ENCODE data around the gene CYP4V2.

Gene CYP4V2

DNA sequence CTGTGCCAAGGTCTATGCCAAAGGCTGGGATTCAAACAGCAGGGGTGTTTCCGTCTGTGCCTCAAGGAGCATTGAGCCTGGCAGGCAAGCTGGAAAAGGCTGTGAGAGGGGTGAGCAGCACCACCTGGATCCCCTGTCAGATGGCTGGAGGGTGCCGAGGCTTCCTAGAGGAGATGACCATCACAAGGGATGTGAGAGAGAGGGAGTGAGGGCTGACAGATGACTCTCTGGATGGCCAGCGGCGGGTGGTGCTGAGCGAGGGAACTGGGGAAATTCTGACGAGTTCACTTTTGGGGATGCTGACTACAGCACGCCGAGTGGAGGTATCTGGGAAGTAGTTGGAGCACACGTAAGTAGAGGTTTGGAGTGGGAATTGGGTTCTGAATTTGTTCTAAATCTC lies 22.6 kb upstream of the CYP4V2 start:
- Mint-ChIP-seq H3K36me3 (no peaks in the 10 kb centered on the region), H3K4me1 (no peaks in the 10 kb centered on the region), H3K9me3 (no peaks in the 10 kb centered on the region), H3K4me3 (no peak overlapping the region), H3K27ac (no peak overlapping the region)
- ATAC-seq: no peak
- DNase-seq (ENCODE audit: low spot score in 2 of 2): no peak

DNA sequence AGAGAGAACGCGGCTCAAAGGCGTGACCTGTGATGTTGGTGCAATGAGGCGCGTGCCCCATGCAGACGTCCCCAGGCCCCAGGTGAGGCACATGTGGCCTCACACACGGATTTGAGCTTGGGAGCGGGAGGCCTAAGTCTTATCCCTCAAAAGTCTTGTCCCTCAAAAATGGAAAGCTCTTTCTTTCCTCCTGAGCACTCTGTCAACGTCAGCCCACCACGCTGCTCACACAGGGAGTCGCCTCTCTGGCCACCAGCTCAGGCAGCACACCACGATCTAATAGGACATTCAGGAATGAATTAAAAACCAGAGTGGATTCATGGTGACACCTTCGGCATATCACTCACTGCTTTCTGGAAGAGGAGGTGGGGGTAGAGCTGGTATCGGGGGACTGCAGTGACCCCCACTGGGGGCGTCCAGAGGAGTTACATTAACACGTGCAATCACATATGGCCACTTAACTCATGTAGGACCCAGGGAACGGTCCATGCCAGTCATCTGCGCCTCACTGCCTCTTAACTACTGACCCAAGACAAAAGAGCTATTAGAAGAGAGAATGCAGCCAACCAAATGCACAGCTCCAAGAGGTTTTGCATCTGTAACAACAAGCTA lies 21.9 kb upstream of the CYP4V2 start:
- no peak for ATAC-seq

DNA sequence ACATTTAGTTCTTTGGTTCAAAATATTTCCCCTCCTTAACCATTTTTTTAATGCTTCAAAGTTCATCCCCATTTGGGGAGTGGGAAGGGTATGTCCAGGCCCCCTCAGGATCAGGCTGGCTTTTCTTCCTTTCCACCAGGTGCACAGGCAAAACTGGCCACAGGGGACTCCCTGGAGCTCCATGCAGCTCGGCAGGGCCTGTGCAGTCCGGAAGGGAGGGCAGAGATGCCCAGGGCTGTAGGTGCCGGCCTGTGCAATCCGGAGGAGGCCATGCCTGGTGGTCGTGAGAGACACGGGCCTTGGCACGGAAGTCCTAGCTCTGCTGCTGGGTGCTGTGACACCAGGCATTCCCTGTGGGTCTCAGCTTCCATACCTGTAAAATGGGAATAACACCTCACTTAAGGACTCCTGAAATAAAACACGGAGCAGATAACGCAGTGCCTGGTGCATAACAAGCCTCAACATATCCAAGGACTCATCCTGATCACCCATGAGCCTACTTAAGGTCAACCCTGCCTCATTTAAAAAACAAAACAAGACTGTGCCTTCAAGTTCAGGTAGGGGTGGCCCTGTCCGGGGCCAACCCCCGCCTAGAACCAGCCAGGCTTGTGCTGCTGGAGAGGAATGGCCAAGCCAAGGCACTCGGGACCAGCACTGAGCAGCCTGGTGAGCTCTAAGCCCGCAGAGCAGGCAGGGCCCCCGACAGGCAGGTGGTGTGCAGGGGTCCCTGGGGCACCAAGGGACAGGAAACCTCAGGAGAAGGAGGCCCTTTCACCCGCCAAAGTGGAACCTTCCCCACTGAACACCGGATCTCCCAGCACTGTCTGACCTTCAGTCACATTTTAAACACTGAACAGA lies 21.2 kb upstream of the CYP4V2 start:
- DNase-seq (ENCODE audit: low spot score in 2 of 2) (no peak), ATAC-seq (no peak)
- Mint-ChIP-seq H3K36me3 (no peaks in the 10 kb centered on the region), H3K9me3 (no peaks in the 10 kb centered on the region), H3K4me3 (no peak overlapping the region), H3K4me1 (no peaks in the 10 kb centered on the region), H3K27ac (no peak overlapping the region)

More for the DNA sequence above, 21.9 kb upstream of the CYP4V2 start:
- Mint-ChIP-seq H3K9me3 (no peaks in the 10 kb centered on the region), H3K36me3 (no peaks in the 10 kb centered on the region), H3K27ac (no peak overlapping the region), H3K4me1 (no peaks in the 10 kb centered on the region), H3K4me3 (no peak overlapping the region)
- DNase-seq (ENCODE audit: low spot score in 2 of 2): no peak

DNA sequence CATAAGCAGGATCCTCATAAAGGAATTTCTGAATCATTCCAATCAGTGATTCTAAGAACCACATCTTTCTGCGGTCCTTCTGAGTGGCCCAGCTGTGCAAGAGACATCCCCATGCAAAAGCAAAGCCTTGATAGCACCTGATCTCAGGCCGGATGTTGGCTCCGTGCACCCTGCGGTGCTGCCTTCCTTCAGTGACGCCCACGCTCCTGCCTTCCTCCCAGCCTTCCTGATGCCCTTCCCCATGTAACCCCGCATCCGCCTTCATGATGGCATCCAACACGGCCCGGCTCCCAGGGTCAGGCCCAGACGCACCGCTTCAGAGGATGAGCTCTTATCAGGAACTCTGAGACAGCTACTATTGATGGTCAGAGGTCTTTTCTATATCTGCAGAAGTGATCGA lies 20.4 kb upstream of the CYP4V2 start:
- ATAC-seq (no peak), DNase-seq (ENCODE audit: low spot score in 2 of 2) (no peak)
- Mint-ChIP-seq H3K9me3 (no peaks in the 10 kb centered on the region), H3K4me1 (no peaks in the 10 kb centered on the region), H3K4me3 (no peak overlapping the region), H3K36me3 (no peaks in the 10 kb centered on the region), H3K27ac (no peak overlapping the region)

DNA sequence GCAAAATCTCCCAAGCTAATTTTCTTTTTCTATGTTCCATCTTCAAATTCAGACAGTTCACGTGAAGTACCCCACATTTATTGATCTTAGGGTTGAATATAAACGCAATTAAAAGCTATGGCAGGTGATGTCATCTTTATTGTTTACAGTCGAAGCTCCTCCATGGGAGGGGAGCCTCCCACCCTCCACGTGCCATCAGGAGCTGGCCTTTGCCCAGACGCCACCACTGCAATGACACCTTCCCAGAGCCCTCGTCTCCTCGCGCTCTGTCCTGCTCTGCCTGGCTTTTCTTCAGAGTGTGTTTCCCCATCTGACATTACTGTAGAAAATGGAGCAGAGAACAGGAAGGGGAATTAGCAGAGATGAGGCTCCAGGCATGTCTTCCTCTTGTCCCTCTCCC lies 18.8 kb upstream of the CYP4V2 start:
- no peak overlapping the region for H3K4me3 Mint-ChIP-seq
- no peaks in the 10 kb centered on the region for H3K9me3 Mint-ChIP-seq
- no peak overlapping the region for H3K27ac Mint-ChIP-seq
- H3K4me1 Mint-ChIP-seq: no peaks in the 10 kb centered on the region
- ATAC-seq (no peak), DNase-seq (ENCODE audit: low spot score in 2 of 2) (no peak)
- H3K36me3 Mint-ChIP-seq: no peaks in the 10 kb centered on the region

DNA sequence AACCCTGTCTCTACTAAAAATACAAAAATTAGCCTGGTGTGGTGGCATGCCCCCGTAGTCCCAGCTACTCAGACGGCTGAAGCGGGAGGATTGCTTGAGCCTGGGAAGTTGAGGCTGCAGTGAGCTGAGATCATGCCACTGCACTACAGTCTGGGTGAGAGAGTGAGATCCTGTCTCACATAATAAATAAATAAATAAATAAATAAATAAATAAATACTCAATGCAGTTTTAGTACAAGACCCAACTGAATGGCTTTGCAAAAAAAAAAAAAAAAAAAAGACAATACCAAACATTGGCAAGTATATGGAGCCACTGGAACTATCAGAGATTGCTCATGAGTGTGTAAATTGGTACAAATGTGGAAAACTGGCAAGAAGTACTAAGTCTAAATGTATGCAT lies 3.3 kb upstream of the CYP4V2 start:
- no peaks in the 10 kb centered on the region for H3K9me3 Mint-ChIP-seq
- no peak for ATAC-seq
- no peaks in the 10 kb centered on the region for H3K4me1 Mint-ChIP-seq
- H3K27ac Mint-ChIP-seq: no peak overlapping the region
- H3K36me3 Mint-ChIP-seq: peaks cover 10% of the 10 kb centered on the region
- H3K4me3 Mint-ChIP-seq: no peak overlapping the region
- no peak for DNase-seq (ENCODE audit: low spot score in 2 of 2)

DNA sequence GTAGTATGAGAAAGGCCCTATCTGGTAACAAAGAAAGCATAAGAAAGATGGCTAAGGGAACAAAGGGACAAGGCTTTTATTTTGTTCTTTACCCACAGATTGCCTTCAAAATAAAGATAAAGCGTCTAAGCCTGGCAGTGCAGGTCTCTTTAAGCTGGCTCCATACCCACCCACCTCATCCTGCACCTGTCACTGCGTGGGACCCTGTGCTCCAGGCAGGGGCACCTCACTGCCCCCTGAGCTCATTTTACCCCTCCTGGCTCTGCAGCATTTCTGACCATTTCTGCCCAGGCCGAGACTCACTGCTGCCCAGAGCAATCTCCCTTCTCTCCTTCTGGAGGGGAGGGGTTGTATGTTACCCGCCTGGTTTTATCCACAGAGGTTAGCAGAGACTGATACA lies 1.7 kb upstream of the CYP4V2 start:
- Mint-ChIP-seq H3K27ac (peak overlapping the region; percentile 95), H3K36me3 (peaks cover 10% of the 10 kb centered on the region), H3K4me1 (no peaks in the 10 kb centered on the region), H3K4me3 (peak overlapping the region; percentile 91), H3K9me3 (no peaks in the 10 kb centered on the region)
- no peak for DNase-seq (ENCODE audit: low spot score in 2 of 2)
- ATAC-seq: no peak

DNA sequence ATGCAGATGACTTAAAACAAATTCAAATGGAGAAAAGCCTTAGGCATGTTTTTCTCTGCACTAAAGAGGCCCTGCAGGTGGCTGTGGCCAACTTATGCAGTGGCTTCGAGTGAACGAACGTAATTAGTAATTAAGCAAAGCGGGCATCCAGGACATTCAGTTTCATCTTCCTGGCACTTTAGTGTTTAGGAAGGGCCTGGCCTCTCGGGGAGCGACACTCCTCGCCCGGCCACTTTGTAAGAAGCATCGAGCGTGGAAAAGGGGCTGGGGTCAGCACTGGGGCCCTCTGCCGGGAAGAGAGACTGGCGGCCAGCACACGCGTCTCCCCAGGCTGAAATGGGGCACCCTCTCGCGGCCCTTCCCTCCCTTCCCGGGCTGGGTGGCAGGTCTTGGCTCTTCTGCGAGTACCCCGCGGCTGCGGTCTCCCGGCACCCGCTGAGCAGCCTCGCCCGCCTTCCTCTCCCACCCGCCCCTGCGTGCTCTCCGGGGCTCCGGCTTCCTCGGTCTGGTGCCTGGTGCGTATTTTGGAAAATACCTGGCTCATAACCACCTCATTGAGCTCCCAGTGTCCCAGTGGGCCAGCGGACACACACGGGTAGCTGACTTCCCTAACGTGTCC lies 677 bp upstream of the CYP4V2 start:
- Mint-ChIP-seq H3K27ac (peak overlapping the region; percentile 95), H3K4me1 (peaks cover 2% of the 10 kb centered on the region), H3K9me3 (no peaks in the 10 kb centered on the region), H3K36me3 (peaks cover 10% of the 10 kb centered on the region), H3K4me3 (peak overlapping the region; percentile 91)
- ATAC-seq (peak; percentile 53), DNase-seq (ENCODE audit: low spot score in 2 of 2) (peak; percentile 18 to 72)

DNA sequence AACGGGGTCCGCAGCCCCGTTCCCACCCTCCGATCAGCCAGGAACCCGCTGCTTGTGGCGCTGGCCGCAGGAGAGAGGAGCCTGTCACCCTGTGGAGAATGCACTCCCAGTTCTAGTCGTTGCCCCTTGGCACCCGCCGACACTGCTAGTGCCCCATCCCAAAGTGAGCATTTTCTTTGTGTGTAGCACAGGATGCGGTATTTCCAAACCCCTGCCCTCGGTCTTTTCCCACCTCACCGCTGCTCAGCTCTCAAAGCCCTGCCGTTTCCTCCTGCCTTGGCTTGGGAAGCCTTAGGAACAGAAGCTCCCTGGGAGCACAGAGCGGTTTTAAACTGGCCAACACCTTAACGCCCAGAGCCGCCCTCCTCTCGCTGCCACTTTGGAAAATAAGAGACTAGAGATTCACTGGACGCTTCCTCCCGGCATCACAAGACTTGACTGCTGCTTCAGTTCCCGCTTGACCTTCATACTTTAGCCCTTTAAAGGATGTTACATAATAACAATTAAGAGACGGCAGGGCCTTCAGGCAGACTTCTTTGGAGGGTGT lies 772 bp downstream of the CYP4V2 start:
- H3K9me3 Mint-ChIP-seq: no peaks in the 10 kb centered on the region
- H3K27ac Mint-ChIP-seq: peak overlapping the region; percentile 95
- ATAC-seq (peak; percentile 12), DNase-seq (ENCODE audit: low spot score in 2 of 2) (peak in 1 of 2 donors; percentile 36)
- H3K4me3 Mint-ChIP-seq: peak overlapping the region; percentile 91
- H3K4me1 Mint-ChIP-seq: peaks cover 12% of the 10 kb centered on the region
- H3K36me3 Mint-ChIP-seq: peaks cover 21% of the 10 kb centered on the region

DNA sequence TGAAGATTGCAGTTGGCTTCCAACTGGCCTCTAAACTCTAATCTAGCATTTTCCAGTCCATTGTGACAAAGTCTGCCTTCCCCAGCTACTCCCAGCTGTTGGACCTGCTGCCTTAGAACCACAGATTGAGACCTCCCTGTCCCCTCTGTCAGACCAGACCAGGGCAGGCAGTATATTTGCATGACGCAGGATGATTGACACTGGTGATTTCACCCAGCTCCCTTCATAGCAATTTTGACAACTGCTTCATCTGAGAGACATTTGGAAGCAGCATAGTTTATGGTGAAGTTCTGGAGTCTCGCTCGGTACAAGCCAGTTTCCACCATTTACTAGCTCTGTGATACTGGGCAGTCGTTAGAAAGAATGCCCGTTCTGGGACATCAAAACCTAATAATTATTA lies 2.5 kb downstream of the CYP4V2 start:
- H3K27ac Mint-ChIP-seq: peak overlapping the region; percentile 95
- H3K4me3 Mint-ChIP-seq: no peak overlapping the region
- no peak for DNase-seq (ENCODE audit: low spot score in 2 of 2)
- H3K9me3 Mint-ChIP-seq: no peaks in the 10 kb centered on the region
- ATAC-seq: no peak
- H3K36me3 Mint-ChIP-seq: peaks cover 25% of the 10 kb centered on the region
- peaks cover 15% of the 10 kb centered on the region for H3K4me1 Mint-ChIP-seq

DNA sequence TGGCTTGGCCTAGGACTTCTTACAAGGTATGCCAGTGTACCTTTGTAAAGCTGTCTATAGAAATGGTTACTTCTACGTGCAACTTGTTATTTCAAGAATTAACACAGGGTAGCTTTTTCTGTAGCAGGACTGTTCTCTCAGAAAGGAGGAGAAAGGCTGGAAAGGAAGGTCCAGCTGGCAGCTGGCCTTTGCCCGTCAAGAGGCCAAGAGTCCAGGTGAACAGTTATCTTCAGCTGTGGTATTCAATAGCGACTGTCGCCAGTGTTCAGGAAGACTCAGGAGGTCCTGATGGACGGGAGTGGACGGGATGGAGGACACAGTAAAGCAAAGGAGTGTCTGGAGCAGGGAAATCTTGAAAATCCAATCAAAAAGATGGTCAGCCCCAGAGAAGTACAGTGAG lies 4.7 kb downstream of the CYP4V2 start:
- no peak for ATAC-seq
- DNase-seq (ENCODE audit: low spot score in 2 of 2): no peak
- Mint-ChIP-seq H3K4me3 (no peak overlapping the region), H3K4me1 (peaks cover 15% of the 10 kb centered on the region), H3K9me3 (no peaks in the 10 kb centered on the region), H3K36me3 (peaks cover 25% of the 10 kb centered on the region), H3K27ac (peak overlapping the region; percentile 56)

DNA sequence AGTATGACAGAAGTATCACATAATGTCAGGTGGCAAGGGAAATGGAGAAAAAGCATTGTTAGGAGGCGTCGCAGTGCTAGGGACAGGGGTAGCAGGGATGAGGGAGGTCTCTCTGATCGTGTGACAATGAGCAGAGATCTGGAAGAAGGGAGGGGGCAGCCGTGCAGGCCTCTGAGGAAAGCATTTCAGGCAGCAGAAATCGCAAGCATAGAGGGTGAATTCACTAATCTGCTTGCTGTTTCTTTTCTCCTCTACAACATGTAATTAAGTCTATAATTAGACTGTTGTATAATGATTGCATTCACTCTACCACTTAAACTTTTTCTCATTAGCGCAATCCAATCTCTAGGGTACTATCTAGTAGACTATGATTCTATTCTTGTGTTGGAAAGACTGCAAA lies 9.1 kb downstream of the CYP4V2 start:
- no peaks in the 10 kb centered on the region for H3K9me3 Mint-ChIP-seq
- H3K4me3 Mint-ChIP-seq: no peak overlapping the region
- DNase-seq (ENCODE audit: low spot score in 2 of 2) (no peak), ATAC-seq (no peak)
- no peak overlapping the region for H3K27ac Mint-ChIP-seq
- peaks cover 15% of the 10 kb centered on the region for H3K36me3 Mint-ChIP-seq
- peaks cover 21% of the 10 kb centered on the region for H3K4me1 Mint-ChIP-seq

DNA sequence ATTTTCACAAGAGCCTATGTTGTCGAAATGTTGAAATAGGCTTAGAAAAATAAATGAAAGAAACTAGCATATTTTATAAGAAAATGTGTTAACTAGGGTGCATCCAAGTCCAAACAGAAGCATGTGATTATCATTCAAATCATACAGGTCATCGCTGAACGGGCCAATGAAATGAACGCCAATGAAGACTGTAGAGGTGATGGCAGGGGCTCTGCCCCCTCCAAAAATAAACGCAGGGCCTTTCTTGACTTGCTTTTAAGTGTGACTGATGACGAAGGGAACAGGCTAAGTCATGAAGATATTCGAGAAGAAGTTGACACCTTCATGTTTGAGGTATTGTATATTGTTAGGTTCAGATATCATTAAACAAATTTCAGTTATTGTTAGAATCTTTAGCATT lies 9.6 kb downstream of the CYP4V2 start:
- DNase-seq (ENCODE audit: low spot score in 2 of 2) (no peak), ATAC-seq (no peak)
- Mint-ChIP-seq H3K9me3 (no peaks in the 10 kb centered on the region), H3K4me1 (peaks cover 16% of the 10 kb centered on the region), H3K4me3 (no peak overlapping the region), H3K36me3 (peaks cover 15% of the 10 kb centered on the region), H3K27ac (no peak overlapping the region)

DNA sequence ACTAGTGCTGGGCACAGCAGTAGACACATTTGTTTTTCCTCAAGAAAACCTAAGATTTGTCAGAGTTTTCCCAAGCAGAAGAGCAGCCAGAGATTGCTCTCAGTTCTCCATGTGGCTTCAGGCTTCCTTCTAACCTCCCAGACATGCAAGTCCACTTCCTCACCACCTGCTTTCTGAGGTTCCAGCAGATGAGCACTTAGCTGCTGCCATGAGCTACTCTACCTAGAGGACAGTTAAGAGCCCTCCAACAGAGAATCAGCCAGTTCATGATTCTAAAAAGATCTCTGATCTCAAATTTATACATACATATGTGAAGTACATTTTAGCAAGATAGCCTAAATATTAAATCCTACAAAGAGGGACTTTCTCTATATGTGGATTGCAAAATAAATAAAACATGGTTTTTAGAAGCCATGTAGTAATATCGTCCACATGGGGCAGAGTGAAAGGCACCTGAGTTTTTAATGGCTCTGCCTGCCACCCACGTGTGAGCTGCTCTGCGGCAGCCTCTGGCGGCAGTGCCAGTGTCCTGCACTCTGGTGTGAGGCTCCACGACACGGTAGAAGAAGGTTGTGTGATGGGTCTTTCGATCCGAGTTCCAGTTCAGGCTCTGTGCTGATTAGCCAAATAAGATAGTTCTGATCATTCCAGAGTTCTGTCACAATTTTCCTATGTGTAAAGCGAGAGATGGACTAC lies 10.3 kb downstream of the CYP4V2 start:
- peak overlapping the region; percentile 70 for H3K27ac Mint-ChIP-seq
- H3K36me3 Mint-ChIP-seq: peaks cover 8% of the 10 kb centered on the region
- DNase-seq (ENCODE audit: low spot score in 2 of 2) (peak in 1 of 2 donors; percentile 59), ATAC-seq (peak; percentile 89)
- no peak overlapping the region for H3K4me3 Mint-ChIP-seq
- H3K9me3 Mint-ChIP-seq: no peaks in the 10 kb centered on the region
- H3K4me1 Mint-ChIP-seq: peaks cover 12% of the 10 kb centered on the region

DNA sequence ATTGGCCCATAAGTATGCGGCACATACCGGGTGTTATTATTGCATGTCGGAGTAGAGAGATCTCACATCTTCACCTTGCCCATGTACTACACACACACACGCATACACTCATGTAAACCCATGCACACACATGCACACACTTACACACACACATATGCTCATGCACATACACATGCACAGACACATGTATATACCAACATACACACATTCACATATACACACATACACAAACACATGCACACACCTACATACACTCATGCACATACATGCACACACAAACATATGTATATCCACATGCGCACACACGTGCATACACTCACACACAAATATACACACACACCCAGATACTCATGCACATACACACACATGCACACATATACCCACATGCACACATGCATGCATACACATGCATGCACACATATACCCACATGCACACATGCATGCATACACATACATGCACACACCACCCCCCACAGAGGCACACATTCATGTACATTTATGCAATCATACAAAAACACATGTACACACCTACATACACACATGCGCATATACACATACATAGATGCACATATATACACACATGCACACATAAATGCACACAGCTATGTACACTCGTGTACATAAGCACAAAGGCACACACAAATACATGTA lies 11.2 kb downstream of the CYP4V2 start:
- ATAC-seq (no peak), DNase-seq (ENCODE audit: low spot score in 2 of 2) (no peak)
- H3K9me3 Mint-ChIP-seq: no peaks in the 10 kb centered on the region
- H3K27ac Mint-ChIP-seq: no peak overlapping the region
- peaks cover 6% of the 10 kb centered on the region for H3K4me1 Mint-ChIP-seq
- H3K36me3 Mint-ChIP-seq: no peaks in the 10 kb centered on the region
- no peak overlapping the region for H3K4me3 Mint-ChIP-seq
